Activated naive CD4-positive, alpha-beta T cell treated with anti-CD3 and anti-CD28 coated beads, Interleukin-2, amount 50 U/mL, for 16 hours (primary cell): Measurements from ENCODE around the gene NHLRC4.

Experiments used
- DNase-seq: peaks from one replicate; pipeline ENCODE4 v3.0.0-alpha.2; 2020

The NHLRC4 gene

GRCh38 chr16:554640-555365, 12.0 kb upstream of the NHLRC4 start:
- no peak for DNase-seq

DNA sequence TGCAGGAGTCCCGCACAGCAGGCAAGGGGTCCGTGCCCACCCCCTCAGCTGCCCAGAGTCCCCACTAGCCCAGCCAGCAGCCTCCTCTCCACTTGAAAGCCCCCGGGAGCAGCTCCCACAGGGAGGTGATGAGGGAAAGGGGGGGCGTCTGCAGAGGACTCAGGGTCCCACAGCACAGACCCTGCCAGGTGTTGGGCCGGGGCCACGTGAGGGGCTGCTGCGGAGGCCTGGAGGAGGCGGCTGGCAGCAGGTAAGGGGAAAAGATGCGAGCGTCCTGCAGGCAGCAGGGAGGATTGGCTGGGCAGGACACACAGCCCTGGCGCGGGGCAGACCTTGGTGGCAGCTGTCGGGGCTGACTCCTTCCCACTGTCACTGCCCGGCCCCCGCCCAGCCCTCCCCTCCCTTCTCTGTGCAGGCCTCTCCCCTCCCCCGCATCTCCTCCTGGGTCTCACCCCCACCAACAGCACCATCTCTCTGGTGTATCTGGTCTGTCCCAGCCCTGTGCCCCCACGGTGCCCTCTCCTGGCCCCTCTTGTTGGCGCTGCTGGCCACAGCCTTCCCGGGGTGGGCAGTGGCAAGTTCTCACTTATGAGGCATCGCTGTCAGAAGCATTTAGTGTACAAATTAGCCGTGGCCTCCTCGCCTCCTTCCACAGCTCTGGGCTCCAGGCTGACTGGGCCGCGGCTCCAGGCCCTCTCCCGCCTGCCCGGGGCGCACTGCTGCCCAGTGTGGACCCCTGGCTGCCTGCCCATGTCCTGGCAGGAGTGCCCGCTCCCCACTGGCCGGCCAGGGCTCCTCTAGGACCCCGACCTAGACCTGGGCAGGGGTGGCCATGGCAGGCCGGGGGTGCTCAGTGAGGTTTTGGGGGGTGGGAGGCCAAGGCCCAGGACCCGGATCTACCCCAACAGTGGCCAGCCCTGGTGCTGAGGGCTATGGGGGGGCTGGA, 11.0 kb upstream of the NHLRC4 start:
- DNase-seq, result no peak

- DNase-seq, result no peak
Observed at GRCh38 chr16:556474-557173, 10.2 kb upstream of the NHLRC4 start.

- DNase-seq, result no peak
Observed at GRCh38 chr16:557463-558297, 9.1 kb upstream of the NHLRC4 start.

DNA sequence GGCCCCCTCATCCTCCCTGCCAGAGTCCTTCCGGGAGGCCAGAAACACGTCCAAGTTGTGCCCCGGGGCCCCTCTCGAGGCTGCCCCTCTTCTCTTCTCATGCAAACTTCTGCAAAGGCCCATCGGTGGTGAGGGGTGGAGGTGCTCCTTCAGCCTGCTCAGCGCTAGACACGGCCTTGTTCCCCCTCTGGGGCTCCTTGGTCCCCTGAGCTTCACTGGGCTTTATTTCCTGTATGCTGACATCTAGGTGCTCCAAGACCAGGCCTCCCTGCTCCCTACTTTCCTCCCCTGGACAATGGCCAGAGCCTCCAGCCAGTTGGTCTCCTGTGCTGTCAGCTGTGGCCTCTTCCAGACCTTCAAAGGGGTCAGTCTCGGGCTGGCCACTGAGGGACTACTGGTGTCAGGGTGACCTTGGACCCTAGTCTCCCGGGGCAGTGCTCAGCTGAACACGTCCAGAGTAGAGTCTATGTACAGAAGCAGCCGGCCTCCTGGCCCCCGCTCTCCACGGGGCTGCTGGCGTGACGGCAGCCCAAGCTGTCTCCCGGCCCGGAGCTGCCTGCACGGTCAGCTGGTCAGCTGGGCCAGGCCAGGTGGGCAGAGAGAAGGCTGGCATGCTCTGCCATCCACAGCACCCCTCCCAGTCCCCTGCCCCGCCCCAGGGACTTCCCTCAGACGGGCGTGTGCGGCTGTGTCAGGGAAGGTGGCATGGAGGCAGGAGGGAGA, 8.3 kb upstream of the NHLRC4 start:
- no peak for DNase-seq

DNA sequence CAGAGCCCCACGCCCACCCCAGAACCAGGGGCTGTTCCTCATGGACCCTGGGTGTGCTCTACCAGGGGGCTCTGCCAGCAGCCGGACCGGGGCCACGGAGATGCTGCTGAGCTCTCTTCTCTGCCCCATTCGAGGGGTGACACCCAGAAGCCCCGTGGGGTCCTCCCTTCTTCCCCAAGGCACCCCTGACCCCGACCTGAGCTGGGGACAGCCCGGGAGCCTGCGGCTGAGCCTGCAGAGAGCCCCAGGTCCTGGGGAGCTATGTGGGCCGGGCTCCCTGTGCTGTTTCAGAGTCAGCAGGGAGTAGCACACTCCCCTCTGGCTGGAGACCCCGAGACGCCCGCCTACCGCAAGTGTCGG, 7.8 kb upstream of the NHLRC4 start:
- no peak for DNase-seq

DNA sequence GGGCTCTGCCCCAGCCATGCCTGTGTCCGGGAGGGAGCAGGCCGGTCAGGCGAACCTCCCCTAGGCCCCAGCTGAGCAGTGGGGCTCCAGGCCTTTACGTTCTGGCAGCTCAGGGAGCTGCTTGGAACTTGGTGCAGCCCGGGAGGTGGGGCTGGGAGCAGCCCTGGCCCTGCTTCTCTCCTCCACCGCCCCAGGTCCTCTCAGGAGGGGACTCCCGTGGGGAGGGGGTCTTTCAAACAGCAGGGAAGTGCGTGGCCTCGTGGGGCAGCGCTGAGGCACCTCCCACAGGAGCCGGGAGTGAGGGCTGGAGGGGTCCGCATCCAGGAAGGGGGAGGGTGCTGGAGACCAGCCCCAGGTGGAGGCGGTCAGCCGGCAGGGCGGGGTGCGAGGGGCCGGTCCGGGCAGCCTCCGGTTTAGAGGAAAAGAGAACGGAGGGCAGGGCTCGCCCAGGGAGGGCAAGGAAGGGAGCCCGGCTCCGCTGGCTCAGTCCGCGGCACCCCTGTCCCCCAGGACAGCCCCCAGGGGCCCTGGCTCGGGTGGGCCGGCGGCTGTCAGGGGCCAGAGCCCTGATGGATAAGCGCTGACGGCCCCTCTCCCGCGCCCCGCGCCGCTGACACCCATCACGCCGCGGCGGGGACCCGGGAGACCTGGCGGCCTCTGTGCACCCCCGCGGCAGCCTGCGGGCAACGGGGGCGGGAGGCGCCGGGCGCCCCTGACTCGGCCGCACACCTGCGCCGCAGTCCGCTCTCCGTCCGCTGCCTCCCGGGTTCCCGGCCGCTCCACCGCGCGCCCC, 7.2 kb upstream of the NHLRC4 start:
- DNase-seq, result no peak

DNA sequence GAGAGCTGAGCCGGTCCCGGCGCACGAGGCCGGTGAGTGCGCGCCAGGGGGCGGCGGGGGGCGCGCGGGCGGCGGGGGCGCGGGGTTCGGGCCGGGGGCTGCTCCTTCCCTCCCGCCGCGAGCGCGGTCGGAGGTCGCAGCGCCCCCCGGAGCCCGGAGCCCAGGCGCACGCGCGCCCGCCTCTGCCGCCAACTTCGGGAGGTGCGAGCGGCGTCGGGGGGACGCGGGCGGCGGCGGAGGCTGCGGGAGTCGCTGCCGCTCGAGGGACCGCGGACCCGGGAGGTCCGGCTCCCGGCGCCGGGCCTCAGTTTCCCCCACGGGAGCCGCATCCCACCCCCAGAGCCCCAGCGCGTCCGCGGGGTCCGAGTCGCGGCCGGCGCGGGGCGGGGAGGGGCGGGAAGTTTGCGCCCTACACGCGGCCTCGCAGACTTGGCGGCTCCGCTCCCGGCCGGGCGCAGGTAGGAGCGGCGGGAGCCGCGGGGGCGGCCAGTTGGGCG, 6.6 kb upstream of the NHLRC4 start, which contains the start of gene PRR35:
TSS of gene PRR35 (plus strand) at position 191 of the 497 bp plus-strand sequence. CDS start 2,901 bp downstream, outside the sequence.
- DNase-seq, result no peak

DNA sequence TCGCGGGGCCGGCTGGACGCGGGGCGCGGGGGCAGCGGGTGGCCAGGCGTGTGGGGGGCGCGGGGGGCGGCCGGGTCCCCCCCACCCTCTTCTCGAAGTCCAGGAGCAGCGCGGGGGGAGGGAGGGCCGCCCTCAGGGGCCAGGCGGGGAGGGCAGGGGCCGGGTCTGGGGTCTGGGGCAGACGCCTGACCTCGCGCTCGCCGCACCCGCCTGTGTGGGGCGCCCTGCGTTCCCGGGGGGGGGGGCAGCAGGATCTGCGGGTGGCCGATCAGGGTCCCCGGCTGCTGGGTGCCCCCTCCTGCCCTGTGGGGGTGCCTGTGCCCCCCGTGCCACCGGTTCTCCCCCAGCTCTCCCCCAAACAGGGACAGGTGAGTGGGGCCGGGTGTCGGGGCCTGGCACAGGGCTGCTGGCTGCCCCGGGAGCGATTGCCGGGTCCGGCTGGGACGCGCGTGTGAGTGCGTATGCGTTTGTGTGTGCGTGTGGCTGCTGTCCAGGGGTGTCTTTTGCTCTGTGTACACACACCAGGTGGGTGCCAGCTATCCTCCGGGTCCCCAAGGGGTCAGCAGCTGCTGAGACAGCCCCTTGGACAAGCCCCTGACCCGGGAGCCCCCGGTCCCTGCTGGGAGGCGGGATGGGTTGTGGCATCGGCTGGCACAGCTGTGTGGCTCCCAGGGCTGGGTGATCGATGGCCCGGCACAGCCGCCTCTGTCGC, 5.9 kb upstream of the NHLRC4 start:
- DNase-seq, result no peak

GRCh38 chr16:561413-561794, 5.4 kb upstream of the NHLRC4 start:
- no peak for DNase-seq

- no peak for DNase-seq
Observed at GRCh38 chr16:561957-562938, 4.6 kb upstream of the NHLRC4 start.

GRCh38 chr16:563072-563644, 3.6 kb upstream of the NHLRC4 start:
- DNase-seq, result no peak

DNA sequence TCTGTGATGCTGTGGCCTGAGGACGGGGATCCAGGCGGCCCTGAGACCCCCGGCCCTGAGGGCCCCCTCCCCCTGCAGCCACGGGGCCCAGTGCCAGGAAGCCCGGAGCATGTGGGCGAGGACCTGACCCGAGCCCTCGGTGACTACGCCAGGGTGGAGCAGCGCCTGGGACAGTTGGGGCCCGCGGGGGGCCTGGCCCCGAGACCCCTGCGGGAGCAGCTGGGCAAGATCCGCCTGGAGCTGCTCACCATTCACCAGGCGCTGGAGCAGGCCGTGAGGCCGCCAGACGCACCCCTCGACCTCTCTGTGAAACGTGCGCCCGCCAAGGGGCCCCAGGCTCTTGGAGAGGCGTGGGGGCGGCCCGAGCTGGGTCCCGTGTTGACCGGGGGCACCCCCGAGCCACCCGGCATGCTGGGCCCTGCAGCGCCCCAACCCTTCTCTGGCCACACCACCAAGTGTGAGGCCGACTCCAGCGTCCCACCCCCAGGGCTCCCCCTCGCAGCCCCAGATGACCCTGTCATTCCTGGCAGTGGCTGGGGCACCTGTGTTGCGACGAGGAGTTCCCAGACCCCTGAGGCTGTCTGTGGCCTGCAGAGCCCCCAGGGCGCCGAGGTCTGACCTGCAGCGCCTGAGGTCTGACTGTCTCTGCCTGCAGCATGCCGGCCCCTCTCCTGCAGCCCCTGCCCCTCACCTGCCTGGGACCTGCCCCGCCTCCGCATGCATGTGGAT, 2.0 kb upstream of the NHLRC4 start:
- DNase-seq, result no peak

DNA sequence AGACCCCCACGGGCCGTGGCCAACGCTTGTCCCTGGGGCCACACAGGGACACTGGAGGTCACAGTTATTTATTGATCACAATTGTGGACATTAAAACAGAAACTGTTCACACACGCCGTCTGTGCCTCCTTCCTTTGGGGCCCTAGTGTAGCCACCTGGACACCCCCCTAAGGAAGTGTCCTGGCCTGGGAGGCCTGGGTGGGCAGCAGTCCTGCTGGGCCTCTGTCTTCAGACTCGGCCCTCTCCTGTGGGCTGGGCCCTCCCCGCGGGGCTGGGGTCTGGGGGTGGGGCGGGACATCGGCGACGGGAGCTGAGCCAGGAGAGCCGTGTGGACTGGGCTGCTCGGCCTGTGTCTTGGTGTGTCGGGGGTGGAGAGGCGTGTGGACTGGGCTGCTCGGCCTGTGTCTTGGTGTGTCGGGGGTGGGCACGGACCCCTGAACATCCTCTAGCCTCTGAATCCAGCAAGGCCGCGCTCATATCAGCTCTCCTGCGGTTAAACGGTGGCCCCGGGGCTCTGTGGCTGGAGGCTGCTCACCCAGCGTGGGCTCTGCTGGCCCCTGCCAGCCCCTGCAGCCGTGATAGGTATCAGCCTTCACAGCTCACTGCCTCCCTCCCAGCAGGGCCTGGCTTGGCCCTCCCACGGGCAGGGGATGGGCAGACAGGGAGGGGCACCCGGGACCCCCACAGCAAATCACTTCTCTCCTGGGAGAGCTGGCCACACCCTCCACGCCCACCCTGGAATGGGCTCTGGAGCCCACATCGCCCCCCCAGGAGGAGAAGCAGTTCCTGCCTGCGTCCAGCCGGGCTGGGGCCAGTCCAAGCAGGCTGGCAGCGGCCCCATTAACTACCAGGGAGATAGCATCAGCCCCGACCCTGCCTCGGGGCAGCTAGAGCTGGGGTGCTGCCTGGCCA, 1.1 kb upstream of the NHLRC4 start:
- no peak for DNase-seq

DNA sequence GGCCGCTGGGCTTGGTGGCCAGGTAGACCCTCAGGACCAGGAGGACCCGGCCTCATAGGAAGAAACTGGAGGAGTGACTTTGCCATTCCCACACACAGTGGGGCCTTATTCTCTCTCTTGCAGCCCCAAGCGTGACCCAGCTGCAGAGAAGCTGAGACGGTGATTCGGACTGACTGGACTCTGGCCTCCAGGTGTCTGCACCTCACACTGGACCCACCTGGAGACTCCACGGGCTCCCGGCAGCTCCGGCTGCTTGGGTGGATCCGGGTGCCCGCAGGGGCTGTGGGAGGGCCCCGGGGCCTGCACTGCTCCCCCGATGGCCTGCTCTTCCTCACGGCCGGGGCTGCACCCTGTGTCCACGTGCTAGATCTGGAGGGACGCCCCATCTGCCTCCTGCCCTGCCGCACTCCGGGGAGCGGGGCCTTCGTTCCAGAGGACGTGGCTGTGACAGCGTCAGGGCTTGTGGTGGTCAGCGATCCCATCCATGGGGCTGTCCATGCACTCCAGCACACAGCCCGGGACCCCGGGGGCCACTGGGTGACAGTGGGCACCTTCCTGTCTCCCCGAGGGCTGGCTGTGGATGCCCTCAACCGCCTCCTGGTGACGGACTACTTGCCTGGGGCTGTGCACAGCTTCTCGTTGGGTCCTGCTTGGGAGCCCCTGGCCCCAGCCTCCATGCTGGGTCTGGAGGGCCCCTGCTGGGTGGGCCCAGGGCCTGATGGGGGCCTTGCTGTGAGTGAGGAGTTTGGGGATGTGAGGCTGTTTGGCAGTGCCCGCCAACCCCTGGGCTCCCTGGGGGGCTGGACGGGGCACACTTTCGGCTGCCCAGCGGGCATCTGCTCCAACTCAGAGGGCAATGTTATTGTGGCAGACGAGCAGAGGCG, 810 bp downstream of the NHLRC4 start:
- DNase-seq, result no peak
